Measurements from ENCODE around the gene ZBTB48. TPM values are rescaled to one million over a fixed set of nuclear protein-coding genes. Genes with fewer than 3 reads are reported as not detected.
"Not testable (repeated sequence)": the region's sequence is repeated elsewhere in the genome, so short reads cannot be mapped to it uniquely, and the experiment has no call there.

ZBTB48 gene
- total RNA-seq, 2 donors from 2014 or later: 41.3 to 51.0 TPM

DNA sequence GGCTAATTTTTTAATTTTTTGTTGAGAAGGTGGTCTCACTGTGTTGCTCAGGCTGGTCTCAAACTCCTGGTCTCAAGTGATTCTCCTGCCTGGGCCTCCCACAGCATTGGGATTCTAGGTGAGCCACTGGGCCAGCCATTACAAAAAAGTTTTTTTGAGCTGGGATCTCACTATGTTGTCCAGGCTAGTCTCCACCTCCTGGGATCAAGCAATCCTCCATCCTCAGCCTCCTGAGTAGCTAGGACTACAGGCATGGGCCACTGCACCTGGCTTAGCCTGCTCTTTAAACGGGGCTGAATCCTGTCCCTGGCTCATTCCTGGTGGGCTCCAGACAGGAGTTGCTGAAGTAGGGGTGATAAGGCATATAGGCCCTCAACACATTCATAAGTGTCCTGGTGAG is 22.2 kb upstream of the ZBTB48 start:
- intact Hi-C loops (cut with DNase I): no loop called here
- Histone ChIP-seq H3K36me3 (no peaks in the 10 kb centered on the region), H3K27me3 (replicated peaks; ENCODE audit: insufficient read depth) (no peaks in the 10 kb centered on the region), H3K27ac (no peak overlapping the region), H3K4me1 (replicated peaks) (no peaks in the 10 kb centered on the region), H3K4me3 (no peak overlapping the region), H3K9me3 (no peaks in the 10 kb centered on the region)
- DNase-seq (ENCODE audit: low spot score): no peak
- TF ChIP-seq POLR2A (IDR thresholded peaks at IDR 0.05): no peak
- TF ChIP-seq POLR2AphosphoS5 (IDR thresholded peaks at IDR 0.05): no peak
- TF ChIP-seq CTCF (IDR thresholded peaks at IDR 0.05): no peak
- 95% methylated on average over 1 of the region's 1 CpG for WGBS

DNA sequence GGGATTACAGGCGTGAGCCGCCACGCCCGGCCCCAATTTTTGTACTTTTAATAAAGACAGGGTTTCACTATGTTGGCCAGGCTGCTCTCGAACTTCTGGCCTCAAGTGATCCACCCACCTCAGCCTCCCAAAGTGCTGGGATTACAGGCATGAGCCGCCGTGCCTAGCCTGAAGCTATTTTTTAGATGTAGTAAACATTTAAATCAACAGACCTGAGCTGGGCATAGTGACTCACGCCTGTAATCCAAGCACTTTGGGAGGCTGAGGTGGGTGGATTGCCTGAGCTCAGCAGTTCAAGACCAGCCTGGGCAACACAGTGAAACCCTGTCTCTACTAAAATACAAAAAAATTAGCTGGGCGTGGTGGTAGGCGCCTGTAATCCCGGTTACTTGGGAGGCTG is 20.6 kb upstream of the ZBTB48 start:
- H3K27ac ChIP-seq; intact Hi-C loops (cut with DNase I); H3K9me3 ChIP-seq; H3K36me3 ChIP-seq; H3K27me3 ChIP-seq (replicated peaks; ENCODE audit: insufficient read depth); H3K4me3 ChIP-seq; DNase-seq (ENCODE audit: low spot score); H3K4me1 ChIP-seq (replicated peaks): not testable (repeated sequence)
- WGBS: 86% methylated on average over 11 of the region's 11 CpGs

DNA sequence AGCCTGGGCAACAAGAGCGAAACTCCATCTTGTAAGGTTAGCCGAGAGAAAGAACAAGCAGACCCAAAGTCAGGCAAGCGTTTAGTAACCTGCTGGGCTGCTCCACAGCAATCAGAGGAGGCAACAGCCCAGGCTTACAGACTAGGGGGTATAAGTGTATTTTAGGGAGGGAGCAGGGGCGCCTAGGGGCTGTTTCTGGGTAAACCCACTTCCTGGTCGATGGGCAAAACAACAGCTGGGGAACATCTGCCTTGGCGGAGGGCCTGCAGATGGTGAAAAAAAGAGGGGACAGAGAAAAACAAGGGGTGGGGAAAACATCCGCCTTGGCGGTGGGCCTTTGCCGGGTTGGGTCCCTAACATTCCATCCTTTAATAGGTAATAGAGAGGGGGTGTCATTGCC is 19.5 kb upstream of the ZBTB48 start:
- Histone ChIP-seq H3K27me3 (replicated peaks; ENCODE audit: insufficient read depth) (no peaks in the 10 kb centered on the region), H3K4me3 (no peak overlapping the region), H3K36me3 (no peaks in the 10 kb centered on the region), H3K4me1 (replicated peaks) (no peaks in the 10 kb centered on the region), H3K9me3 (no peaks in the 10 kb centered on the region), H3K27ac (no peak overlapping the region)
- WGBS: 61% methylated on average over 9 of the region's 9 CpGs
- no peak for DNase-seq (ENCODE audit: low spot score)
- TF ChIP-seq CTCF (IDR thresholded peaks at IDR 0.05) (no peak), POLR2A (IDR thresholded peaks at IDR 0.05) (no peak), POLR2AphosphoS5 (IDR thresholded peaks at IDR 0.05) (no peak)
- intact Hi-C loops (cut with DNase I): no loop called here

- H3K4me3 ChIP-seq: no peak overlapping the region
- H3K27ac ChIP-seq: no peak overlapping the region
- no peaks in the 10 kb centered on the region for H3K36me3 ChIP-seq
- intact Hi-C loops (cut with DNase I): no loop called here
- TF ChIP-seq POLR2A (IDR thresholded peaks at IDR 0.05): no peak
- DNase-seq (ENCODE audit: low spot score): no peak
- 92% methylated on average over 11 of the region's 11 CpGs for WGBS
- no peaks in the 10 kb centered on the region for H3K4me1 ChIP-seq (replicated peaks)
- no peaks in the 10 kb centered on the region for H3K9me3 ChIP-seq
- H3K27me3 ChIP-seq (replicated peaks; ENCODE audit: insufficient read depth): no peaks in the 10 kb centered on the region
Measured at GRCh38 chr1:6569033-6569432, 10.8 kb upstream of the ZBTB48 start.

GRCh38 chr1:6570100-6570499 is 9.7 kb upstream of the ZBTB48 start:
- DNase-seq (ENCODE audit: low spot score): no peak
- no peak overlapping the region for H3K4me3 ChIP-seq
- H3K9me3 ChIP-seq: no peaks in the 10 kb centered on the region
- no peak overlapping the region for H3K27ac ChIP-seq
- H3K36me3 ChIP-seq: no peaks in the 10 kb centered on the region
- TF ChIP-seq CTCF (IDR thresholded peaks at IDR 0.05): no peak
- TF ChIP-seq POLR2A (IDR thresholded peaks at IDR 0.05): no peak
- TF ChIP-seq POLR2AphosphoS5 (IDR thresholded peaks at IDR 0.05): no peak
- H3K27me3 ChIP-seq (replicated peaks; ENCODE audit: insufficient read depth): no peaks in the 10 kb centered on the region
- intact Hi-C loops (cut with DNase I): loop anchor here (5.0 kb wide), 1 partner anchor 72 kb away; no protein-coding TSS in a partner anchor
- H3K4me1 ChIP-seq (replicated peaks): no peaks in the 10 kb centered on the region
- WGBS: 56% methylated on average over 3 of the region's 3 CpGs

DNA sequence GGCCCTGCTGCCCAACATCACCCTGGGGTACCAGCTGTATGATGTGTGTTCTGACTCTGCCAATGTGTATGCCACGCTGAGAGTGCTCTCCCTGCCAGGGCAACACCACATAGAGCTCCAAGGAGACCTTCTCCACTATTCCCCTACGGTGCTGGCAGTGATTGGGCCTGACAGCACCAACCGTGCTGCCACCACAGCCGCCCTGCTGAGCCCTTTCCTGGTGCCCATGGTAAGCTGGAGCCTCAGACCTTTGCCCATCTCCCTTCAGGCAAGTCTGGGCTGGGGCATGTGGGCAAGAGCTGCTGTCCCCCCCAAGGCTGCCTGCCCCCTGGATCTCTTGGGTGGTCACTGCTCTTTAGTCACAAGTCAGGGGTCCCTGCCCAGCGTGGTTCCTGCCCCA is 8.8 kb upstream of the ZBTB48 start:
- Histone ChIP-seq H3K27me3 (replicated peaks; ENCODE audit: insufficient read depth) (no peaks in the 10 kb centered on the region), H3K36me3 (no peaks in the 10 kb centered on the region), H3K9me3 (no peaks in the 10 kb centered on the region), H3K4me1 (replicated peaks) (no peaks in the 10 kb centered on the region), H3K27ac (no peak overlapping the region), H3K4me3 (no peak overlapping the region)
- WGBS: 68% methylated on average over 5 of the region's 5 CpGs
- intact Hi-C loops (cut with DNase I): loop anchor here (5.0 kb wide), 1 partner anchor 71 kb away; no protein-coding TSS in a partner anchor
- no peak for TF ChIP-seq POLR2AphosphoS5 (IDR thresholded peaks at IDR 0.05)
- TF ChIP-seq CTCF (IDR thresholded peaks at IDR 0.05): no peak
- no peak for TF ChIP-seq POLR2A (IDR thresholded peaks at IDR 0.05)
- DNase-seq (ENCODE audit: low spot score): no peak

Data from prostate gland (tissue), 2 donors.